Body of pancreas (tissue), 4 donors: ENCODE results near the gene COL4A2. TPM values are rescaled to one million over a fixed set of nuclear protein-coding genes. Genes with fewer than 3 reads are reported as not detected.

Source experiments
- ATAC-seq: fragments of 150-250 bp; one replicate; pipeline ENCODE4 v1.9.1; 2016
- DNase-seq, 4 donors: peaks; one replicate each; pipeline ENCODE4 v3.0.0-alpha.2; 2019
- H3K27ac ChIP-seq, 4 donors: fragments of 200-600 bp; sonication (generic); 1 replicate in 3 of 4; 2 replicates in 1 of 4; pipeline versions ENCODE4 v1.5.1 to v1.6.1; 2016 to 2019; ENCODE audit warnings: mild to moderate bottlenecking in 1 of 4, mixed read lengths in 1 of 4, moderate library complexity in 1 of 4
- H3K27me3 ChIP-seq, 2 donors: fragments of 200-600 bp; sonication (generic); one replicate each; pipeline ENCODE4 v1.6.0; 2016; ENCODE audit warnings: mild to moderate bottlenecking in 1 of 2
- H3K36me3 ChIP-seq, 2 donors: fragments of 200-600 bp; sonication (generic); replicated peaks in 1 of 2; 2 replicates each; pipeline ENCODE4 v1.5.1; 2016; ENCODE audit warnings: low read depth in 2 of 2; ENCODE audit not compliant: insufficient read depth in 1 of 2
- H3K4me1 ChIP-seq: fragments of 200-600 bp; sonication (generic); one replicate; pipeline ENCODE4 v1.6.0; 2016
- H3K4me3 ChIP-seq, 2 donors: fragments of 200-600 bp; sonication (generic); 1 replicate in 1 of 2; 2 replicates in 1 of 2; pipeline ENCODE4 v1.5.1; 2016 to 2019
- H3K9me3 ChIP-seq, 3 donors: fragments of 200-600 bp; sonication (generic); 1 replicate in 2 of 3; 2 replicates in 1 of 3; pipeline ENCODE4 v1.5.1; 2016
- POLR2A ChIP-seq, 3 donors: fragments of 450-650 bp; IDR thresholded peaks; one replicate each; pipeline ENCODE4 v1.6.1; 2016; ENCODE audit warnings: antibody characterized with exemption in 3 of 3, mild to moderate bottlenecking in 2 of 3
- WGBS, 2 donors: methylation state at CpG; one replicate each; pipeline ENCODE4 v1.1.5; 2017; 5-methylcytosine and 5-hydroxymethylcytosine counted together
- intact Hi-C: fragments of 100-400 bp; cut with DNase I; formaldehyde crosslinking; loops from one replicate; pipeline ENCODE4 v1.15.1; 2023
- total RNA-seq, 2 donors: library from RNA; depleted of rRNA; stranded (reverse); fragments of >200 nt; gene quantifications; one replicate each; pipeline ENCODE4 v1.1.0, GENCODE V29; 2016
- TF ChIP-seq, protein P1 (sequence below), 7 experiments: fragments of 450-650 bp in 4 of 7; fragments of 200-600 bp in 3 of 7; sonication (generic) in 3 of 7; IDR thresholded peaks; one replicate each; pipeline ENCODE4 v1.5.1; 2016 to 2019; ENCODE audit warnings: antibody characterized with exemption in 7 of 7

The COL4A2 gene
- total RNA-seq, 2 donors from 2014 or later = 69.3 to 230 TPM

DNA sequence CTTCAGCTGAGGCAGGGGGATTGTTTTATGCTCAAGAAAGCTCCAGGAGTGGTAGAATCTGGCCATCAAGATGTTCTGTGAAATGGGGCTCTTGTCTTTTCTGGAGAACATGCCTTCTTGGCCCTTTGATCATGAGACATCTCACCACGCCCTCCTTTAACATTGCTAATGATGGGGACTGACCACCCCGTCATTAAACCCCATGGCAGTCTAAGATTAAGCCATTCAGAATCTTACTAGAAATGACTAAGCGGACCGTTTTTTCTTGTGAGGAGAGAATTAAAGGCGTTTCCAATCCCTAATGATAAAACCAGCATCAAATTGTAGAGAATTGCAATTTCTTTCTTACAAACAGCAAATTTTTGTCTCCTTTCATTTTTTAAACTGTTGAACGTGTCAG lies 89.4 kb downstream of the COL4A2 start:
- intact Hi-C loops = no loop called here
- H3K4me3 ChIP-seq = no peak overlapping the region
- H3K27me3 ChIP-seq = no peaks in the 10 kb centered on the region
- H3K27ac ChIP-seq = peak overlapping the region in 2 of 4 donors; percentile 59 to 67
- no peaks in the 10 kb centered on the region for H3K9me3 ChIP-seq
- no peak for TF ChIP-seq POLR2A (IDR thresholded peaks at IDR 0.05)
- TF ChIP-seq, protein P1, sequence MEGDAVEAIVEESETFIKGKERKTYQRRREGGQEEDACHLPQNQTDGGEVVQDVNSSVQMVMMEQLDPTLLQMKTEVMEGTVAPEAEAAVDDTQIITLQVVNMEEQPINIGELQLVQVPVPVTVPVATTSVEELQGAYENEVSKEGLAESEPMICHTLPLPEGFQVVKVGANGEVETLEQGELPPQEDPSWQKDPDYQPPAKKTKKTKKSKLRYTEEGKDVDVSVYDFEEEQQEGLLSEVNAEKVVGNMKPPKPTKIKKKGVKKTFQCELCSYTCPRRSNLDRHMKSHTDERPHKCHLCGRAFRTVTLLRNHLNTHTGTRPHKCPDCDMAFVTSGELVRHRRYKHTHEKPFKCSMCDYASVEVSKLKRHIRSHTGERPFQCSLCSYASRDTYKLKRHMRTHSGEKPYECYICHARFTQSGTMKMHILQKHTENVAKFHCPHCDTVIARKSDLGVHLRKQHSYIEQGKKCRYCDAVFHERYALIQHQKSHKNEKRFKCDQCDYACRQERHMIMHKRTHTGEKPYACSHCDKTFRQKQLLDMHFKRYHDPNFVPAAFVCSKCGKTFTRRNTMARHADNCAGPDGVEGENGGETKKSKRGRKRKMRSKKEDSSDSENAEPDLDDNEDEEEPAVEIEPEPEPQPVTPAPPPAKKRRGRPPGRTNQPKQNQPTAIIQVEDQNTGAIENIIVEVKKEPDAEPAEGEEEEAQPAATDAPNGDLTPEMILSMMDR (IDR thresholded peaks at IDR 0.05) = no peak
- DNase-seq = no peak
- WGBS, 2 donors = 59 to 62% methylated on average over 6 of the region's 6 CpGs
- H3K36me3 ChIP-seq = no peaks in the 10 kb centered on the region
- H3K4me1 ChIP-seq = peaks cover 7% of the 10 kb centered on the region
- no peak for ATAC-seq

- no peaks in the 10 kb centered on the region for H3K27me3 ChIP-seq
- H3K27ac ChIP-seq = peak overlapping the region; percentile 35 to 67 (median 56)
- peaks cover 7% of the 10 kb centered on the region for H3K4me1 ChIP-seq
- no peak overlapping the region for H3K4me3 ChIP-seq
- no peaks in the 10 kb centered on the region for H3K9me3 ChIP-seq
- no peaks in the 10 kb centered on the region for H3K36me3 ChIP-seq
- intact Hi-C loops = no loop called here
- WGBS, 2 donors = 21 to 33% methylated on average over 11 of the region's 11 CpGs
- peak; percentile 75 for ATAC-seq
- DNase-seq = peak; percentile 39 to 79 (median 62)
- TF ChIP-seq POLR2A (IDR thresholded peaks at IDR 0.05) = no peak
- TF ChIP-seq, protein P1 (IDR thresholded peaks at IDR 0.05) = no peak
Measured at GRCh38 chr13:110396913-110397381, 89.9 kb downstream of the COL4A2 start.

DNA sequence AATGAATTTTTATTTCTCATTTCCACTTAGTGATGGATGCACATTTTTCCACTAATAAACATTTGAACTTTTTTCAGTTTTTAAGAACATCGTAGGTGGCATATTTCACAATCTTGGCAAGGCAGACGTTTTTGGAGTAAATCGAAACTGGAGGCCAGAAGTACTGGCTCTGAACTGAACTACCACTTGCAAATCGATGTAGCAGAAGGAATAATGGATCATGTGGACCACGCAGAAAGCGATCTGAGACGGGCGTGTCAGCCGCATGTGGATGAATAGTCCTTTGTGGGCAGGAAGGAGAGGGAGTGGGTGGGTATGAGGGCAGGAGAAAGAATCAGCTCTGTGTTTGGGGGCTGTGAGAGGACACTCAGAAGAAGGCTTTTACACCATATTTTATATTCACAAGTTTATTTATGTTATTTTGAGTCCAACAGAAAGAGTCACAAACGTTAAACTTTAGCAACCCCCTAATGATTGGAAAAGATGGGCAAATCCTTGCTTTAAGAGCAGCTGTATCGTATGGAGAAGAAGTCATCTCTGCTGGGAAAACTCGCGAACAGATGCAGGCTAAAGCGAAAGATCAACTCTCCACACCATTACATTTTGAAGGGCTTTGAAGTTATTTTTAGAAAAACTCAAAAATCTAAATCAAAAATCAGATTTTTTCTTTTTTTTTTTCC lies 90.5 kb downstream of the COL4A2 start:
- intact Hi-C loops = no loop called here

GRCh38 chr13:110398564-110399507 lies 91.8 kb downstream of the COL4A2 start:
- ATAC-seq = no peak
- intact Hi-C loops = no loop called here
- DNase-seq = no peak
- 65 to 72% methylated on average over 7 of the region's 7 CpGs for WGBS, 2 donors
- Histone ChIP-seq H3K4me3 (no peak overlapping the region), H3K9me3 (no peaks in the 10 kb centered on the region), H3K27me3 (no peaks in the 10 kb centered on the region), H3K4me1 (peaks cover 7% of the 10 kb centered on the region), H3K27ac (peak overlapping the region in 2 of 4 donors; percentile 3 to 9), H3K36me3 (no peaks in the 10 kb centered on the region)
- TF ChIP-seq, protein P1 (IDR thresholded peaks at IDR 0.05) = no peak
- TF ChIP-seq POLR2A (IDR thresholded peaks at IDR 0.05) = no peak

More for the DNA sequence above, 90.5 kb downstream of the COL4A2 start:
- Histone ChIP-seq H3K27ac (peak overlapping the region; percentile 35 to 67 (median 56)), H3K27me3 (no peaks in the 10 kb centered on the region), H3K36me3 (no peaks in the 10 kb centered on the region), H3K9me3 (no peaks in the 10 kb centered on the region), H3K4me3 (no peak overlapping the region), H3K4me1 (peaks cover 7% of the 10 kb centered on the region)
- ATAC-seq (peak; percentile 36), DNase-seq (no peak)
- WGBS, 2 donors = 56 to 59% methylated on average over 14 of the region's 14 CpGs
- TF ChIP-seq, protein P1 (IDR thresholded peaks at IDR 0.05) = no peak
- no peak for TF ChIP-seq POLR2A (IDR thresholded peaks at IDR 0.05)
